Stimulated activated naive CD8-positive, alpha-beta T cell treated with anti-CD3 and anti-CD28 coated beads, Interleukin-15, amount 100 ng/mL, for 72 hours (primary cell): ENCODE results near the gene SDSL.

ENCODE experiments used
- ATAC-seq: fragments of 150-1000 bp; cut with Tn5 transposase; 2 replicates; pipeline ENCODE4 v1.10.0; 2021; ENCODE audit warnings: mild to moderate bottlenecking, moderate library complexity
- DNase-seq, 2 donors: peaks; one replicate each; pipeline ENCODE4 v3.0.0; 2021 to 2022
- H3K27ac Mint-ChIP-seq, 2 donors: one replicate each; pipeline ENCODE4 v1.8.0; 2022; ENCODE audit warnings: mild to moderate bottlenecking in 2 of 2, mixed read lengths in 2 of 2, moderate library complexity in 2 of 2
- H3K27me3 Mint-ChIP-seq: one replicate; pipeline ENCODE4 v1.8.0; 2022; ENCODE audit warnings: mixed read lengths
- H3K4me1 Mint-ChIP-seq: one replicate; pipeline ENCODE4 v1.8.0; 2022; ENCODE audit warnings: mild to moderate bottlenecking, mixed read lengths
- H3K4me3 Mint-ChIP-seq, 2 donors: one replicate each; pipeline ENCODE4 v1.8.0; 2022; ENCODE audit warnings: mild to moderate bottlenecking in 2 of 2, mixed read lengths in 2 of 2, moderate library complexity in 1 of 2
- H3K9me3 Mint-ChIP-seq, 2 donors: one replicate each; pipeline ENCODE4 v1.8.0; 2022; ENCODE audit warnings: mixed read lengths in 2 of 2

SDSL gene, protein sequence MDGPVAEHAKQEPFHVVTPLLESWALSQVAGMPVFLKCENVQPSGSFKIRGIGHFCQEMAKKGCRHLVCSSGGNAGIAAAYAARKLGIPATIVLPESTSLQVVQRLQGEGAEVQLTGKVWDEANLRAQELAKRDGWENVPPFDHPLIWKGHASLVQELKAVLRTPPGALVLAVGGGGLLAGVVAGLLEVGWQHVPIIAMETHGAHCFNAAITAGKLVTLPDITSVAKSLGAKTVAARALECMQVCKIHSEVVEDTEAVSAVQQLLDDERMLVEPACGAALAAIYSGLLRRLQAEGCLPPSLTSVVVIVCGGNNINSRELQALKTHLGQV

DNA sequence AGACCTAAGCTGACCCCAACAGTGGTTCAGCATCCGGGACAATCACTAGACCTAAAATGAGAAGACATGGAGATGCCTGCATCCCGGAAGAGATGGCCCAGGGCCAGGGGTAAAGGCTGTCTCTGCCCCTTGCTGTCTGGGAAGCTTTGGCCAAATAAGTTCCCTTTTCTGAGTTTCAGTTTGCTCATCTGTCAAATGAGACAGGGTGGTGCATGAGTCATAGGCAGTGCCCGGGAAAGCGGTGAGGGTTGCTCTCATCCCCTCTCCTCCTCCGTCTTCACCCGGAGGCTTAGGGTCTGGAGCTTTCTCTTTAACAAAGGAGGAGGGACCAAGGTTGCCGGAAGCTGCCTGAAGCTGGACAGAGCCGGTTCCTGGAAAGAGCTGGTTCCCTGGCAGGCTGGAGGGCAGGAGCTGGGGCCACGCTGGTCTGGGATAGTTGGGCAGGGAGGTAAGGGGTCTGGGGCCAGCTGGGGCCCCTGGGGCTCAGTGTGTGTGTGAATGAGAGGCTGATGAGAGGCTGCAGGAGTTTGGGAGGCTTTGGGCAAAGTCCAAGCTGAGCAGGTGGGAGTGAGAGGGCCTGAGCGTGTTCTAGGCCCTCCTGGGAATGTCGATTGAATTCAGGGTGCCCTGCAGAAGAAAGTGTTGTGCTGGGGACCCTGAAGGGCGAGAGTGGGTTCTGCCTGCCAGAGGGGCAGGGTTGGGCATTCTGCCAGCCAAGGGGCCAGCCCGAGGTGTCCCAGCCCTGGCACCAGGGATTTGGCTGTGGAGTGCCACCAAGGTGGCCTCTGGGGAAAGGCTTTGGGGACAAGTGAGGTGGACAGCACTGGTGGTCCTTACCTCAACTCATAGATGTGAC is at the start of gene SDSL:
TSS of gene SDSL (plus strand) at position 351 of the 856 bp plus-strand sequence. CDS start 5,603 bp downstream, outside the sequence.
- H3K27ac Mint-ChIP-seq: peak within 1 kb of the TSS; percentile 90 to 98
- peak; percentile 96 for ATAC-seq
- peaks cover 17% of the 10 kb centered on the region for H3K4me1 Mint-ChIP-seq
- H3K27me3 Mint-ChIP-seq: peaks cover 18% of the 10 kb centered on the region
- DNase-seq: peak; percentile 26 to 74
- peak within 1 kb of the TSS; percentile 79 to 97 for H3K4me3 Mint-ChIP-seq
- no peaks in the 10 kb centered on the region for H3K9me3 Mint-ChIP-seq

DNA sequence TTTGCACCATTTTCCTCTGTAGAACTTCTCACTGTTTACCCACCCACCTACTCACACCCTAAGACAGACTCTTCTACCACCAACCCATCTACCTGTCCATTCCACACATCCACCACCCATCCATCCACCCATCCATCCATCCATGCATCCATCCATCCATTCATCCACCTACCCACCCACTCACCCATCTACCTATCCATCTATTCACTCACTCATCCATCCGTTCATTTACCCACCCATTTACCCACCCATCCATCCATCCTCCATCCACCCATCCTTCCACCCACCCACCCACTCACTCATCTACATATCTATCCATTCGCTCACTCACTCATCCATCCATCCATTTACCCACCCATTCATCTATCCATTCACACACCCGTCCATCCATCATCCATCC is 48.7 kb upstream of the SDSL start:
- Mint-ChIP-seq H3K27ac (no peak overlapping the region), H3K4me1 (no peaks in the 10 kb centered on the region), H3K9me3 (no peaks in the 10 kb centered on the region), H3K4me3 (no peak overlapping the region), H3K27me3 (no peaks in the 10 kb centered on the region)
- ATAC-seq: no peak
- no peak for DNase-seq

DNA sequence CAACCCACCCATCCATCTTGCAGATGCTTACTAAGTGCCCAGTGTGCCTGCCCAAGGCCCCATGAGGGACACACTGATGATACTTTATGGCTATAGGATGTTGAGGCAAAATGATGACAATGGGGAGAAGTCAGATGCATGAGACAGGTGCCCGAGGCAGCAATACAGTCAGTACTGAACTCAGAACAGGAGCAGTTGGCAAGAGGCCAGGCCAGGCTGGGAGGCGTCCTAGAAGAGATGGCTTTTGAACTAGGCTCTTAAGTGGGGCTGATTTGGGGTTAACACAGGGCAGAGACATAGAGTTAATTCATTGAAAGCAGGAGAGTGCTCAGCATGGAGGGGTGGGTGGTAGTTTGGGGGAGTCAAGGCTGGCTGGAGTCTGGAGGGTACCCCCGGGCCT is 48.2 kb upstream of the SDSL start:
- peak overlapping the region in 1 of 2 donors; percentile 72 for H3K27ac Mint-ChIP-seq

DNA sequence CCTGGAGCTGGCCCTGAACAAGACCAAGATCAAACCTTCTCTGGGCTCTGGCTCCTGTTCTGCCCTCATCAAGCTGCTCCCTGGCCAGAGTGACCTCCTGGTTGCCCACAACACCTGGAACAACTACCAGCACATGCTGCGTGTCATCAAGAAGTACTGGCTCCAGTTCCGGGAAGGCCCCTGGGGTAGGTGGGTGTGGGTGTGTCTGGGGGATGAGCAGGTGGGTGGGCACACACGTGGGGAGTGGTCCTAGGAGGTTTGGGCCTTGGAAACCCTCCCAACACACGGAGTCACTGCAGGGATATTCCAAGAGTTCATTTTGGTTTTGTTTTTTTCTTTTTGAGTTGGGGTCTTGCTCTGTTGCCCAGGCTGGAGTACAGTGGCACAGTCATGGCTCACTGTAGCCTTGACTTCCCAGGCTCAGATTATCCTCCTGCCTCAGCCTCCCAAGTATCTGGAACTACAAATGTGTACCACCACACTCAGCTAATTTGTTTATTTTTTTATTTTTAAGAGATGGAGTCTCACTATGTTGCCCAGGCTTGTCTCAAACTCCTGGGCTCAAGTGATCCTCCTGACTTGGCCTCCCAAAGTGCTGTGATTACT is 47.3 kb upstream of the SDSL start:
- DNase-seq (no peak), ATAC-seq (no peak)
- Mint-ChIP-seq H3K27ac (no peak overlapping the region), H3K9me3 (no peaks in the 10 kb centered on the region), H3K4me3 (no peak overlapping the region), H3K27me3 (no peaks in the 10 kb centered on the region), H3K4me1 (no peaks in the 10 kb centered on the region)

More for the DNA sequence above, 48.2 kb upstream of the SDSL start:
- ATAC-seq: no peak
- Mint-ChIP-seq H3K27me3 (no peaks in the 10 kb centered on the region), H3K4me3 (no peak overlapping the region), H3K4me1 (no peaks in the 10 kb centered on the region), H3K9me3 (no peaks in the 10 kb centered on the region)
- DNase-seq: no peak

DNA sequence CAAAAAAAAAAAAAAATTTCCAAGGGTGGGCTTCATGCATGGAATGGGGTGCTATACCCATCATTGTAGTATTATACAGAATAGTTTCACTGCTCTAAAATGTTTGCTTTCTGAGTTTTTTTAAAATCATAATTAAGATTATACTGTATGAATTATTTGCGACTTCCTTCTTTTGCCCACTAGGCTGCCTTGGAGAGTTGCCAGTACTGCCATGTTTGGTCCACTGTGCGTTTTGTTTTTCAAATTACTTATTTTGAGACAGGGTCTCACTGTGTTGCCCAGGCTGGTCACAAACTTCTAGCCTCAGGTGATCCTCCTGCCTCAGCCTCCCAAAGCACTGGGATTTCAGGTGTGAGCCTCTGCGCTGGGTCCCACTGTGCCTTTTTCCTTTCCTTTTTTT is 43.9 kb upstream of the SDSL start:
- H3K4me1 Mint-ChIP-seq: no peaks in the 10 kb centered on the region
- no peak for DNase-seq
- no peak overlapping the region for H3K4me3 Mint-ChIP-seq
- no peaks in the 10 kb centered on the region for H3K27me3 Mint-ChIP-seq
- no peak for ATAC-seq
- H3K9me3 Mint-ChIP-seq: no peaks in the 10 kb centered on the region
- no peak overlapping the region for H3K27ac Mint-ChIP-seq

DNA sequence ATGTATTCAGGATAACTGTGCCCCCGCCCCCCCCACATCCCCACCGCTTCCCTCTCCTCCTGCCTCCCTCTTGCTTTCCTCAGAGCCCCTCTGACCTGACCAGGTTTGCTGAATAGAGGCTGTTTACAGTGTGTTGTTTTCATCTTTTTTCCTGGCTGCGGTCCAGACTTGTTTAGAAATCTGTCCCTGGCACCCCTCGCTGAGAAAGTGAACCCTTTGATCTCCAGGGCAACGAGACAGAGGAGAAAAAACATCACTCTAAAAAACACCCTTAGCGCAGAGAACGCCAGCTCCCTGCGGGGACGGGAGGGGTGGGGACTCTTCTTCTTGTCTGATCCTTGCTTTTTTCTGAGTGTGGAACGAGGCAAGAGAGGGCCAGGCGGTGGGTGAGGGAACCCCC is 41.0 kb upstream of the SDSL start:
- Mint-ChIP-seq H3K27me3 (no peaks in the 10 kb centered on the region), H3K27ac (no peak overlapping the region), H3K9me3 (no peaks in the 10 kb centered on the region), H3K4me1 (no peaks in the 10 kb centered on the region), H3K4me3 (no peak overlapping the region)
- no peak for DNase-seq
- ATAC-seq: no peak

DNA sequence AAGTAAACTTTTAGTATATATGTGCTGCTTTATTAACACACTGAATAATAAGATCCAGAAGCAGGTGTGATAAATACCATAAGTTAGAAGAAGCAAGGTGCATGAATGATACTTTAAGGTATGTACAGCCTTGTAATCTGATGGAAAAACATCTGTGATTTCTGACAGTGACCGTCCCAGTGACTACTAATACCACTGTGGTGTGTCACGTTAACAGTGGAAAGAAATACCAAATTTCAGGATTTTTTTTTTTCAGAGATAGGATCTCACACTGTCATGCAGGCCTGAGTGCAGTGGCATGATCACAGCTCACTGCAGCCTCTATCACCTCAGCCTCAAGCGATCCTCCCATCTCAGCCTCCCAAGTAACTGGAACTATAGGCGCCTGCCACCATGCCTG is 40.0 kb upstream of the SDSL start:
- H3K27me3 Mint-ChIP-seq: no peaks in the 10 kb centered on the region
- DNase-seq (no peak), ATAC-seq (no peak)
- no peaks in the 10 kb centered on the region for H3K4me1 Mint-ChIP-seq
- no peak overlapping the region for H3K4me3 Mint-ChIP-seq
- H3K9me3 Mint-ChIP-seq: no peaks in the 10 kb centered on the region
- no peak overlapping the region for H3K27ac Mint-ChIP-seq

DNA sequence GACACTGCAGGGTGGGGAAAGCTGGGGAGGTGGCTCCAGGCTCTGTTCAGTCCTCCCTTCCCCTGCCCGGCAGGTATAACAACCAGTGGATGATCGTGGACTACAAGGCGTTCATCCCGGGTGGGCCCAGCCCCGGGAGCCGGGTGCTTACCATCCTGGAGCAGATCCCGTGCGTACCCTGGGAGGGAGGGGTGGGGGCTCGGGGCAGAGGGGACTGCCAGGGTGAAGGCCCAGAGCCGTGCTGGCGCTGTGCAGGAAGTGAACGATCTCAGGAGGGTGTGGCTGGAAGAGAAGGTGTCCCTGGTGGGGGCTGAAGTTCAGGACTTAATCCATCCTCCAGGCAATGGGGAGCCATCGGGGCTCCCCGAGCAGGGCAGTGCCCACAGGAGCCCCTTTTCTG is 37.4 kb upstream of the SDSL start:
- H3K4me1 Mint-ChIP-seq: no peaks in the 10 kb centered on the region
- no peaks in the 10 kb centered on the region for H3K9me3 Mint-ChIP-seq
- no peak for DNase-seq
- no peaks in the 10 kb centered on the region for H3K27me3 Mint-ChIP-seq
- H3K4me3 Mint-ChIP-seq: no peak overlapping the region
- ATAC-seq: peak; percentile 42
- H3K27ac Mint-ChIP-seq: peak overlapping the region in 1 of 2 donors; percentile 30

DNA sequence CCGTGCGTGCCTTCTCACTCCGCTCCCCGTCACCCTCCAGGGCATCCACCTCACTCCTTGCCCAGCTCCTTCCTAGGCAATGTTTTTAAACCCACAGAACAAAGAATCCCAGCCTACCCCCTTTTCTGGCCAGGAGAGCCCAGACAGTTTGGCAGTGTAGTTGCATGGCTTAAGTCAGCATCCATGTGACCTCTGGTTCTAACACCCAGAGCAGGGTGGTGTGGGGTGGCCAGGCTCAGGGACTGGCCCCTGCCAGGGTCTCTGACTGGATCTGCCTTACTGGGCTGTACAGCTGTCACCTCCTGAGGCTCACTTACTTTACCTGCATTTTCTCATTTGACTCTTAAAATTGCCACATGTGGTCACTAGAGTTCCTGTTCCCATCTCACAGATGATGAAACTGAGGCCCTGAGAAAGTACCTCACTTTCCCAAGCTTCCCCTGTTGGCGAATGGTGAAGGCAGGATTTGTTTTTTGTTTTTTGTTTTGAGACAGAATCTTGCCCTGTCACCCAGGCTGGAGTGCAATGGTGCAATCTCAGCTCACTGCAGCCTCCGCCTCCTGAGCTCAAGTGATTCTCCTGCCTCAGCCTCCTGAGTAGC is 36.8 kb upstream of the SDSL start:
- Mint-ChIP-seq H3K9me3 (no peaks in the 10 kb centered on the region), H3K4me3 (no peak overlapping the region), H3K27ac (peak overlapping the region in 1 of 2 donors; percentile 30), H3K27me3 (no peaks in the 10 kb centered on the region), H3K4me1 (no peaks in the 10 kb centered on the region)
- DNase-seq: no peak
- no peak for ATAC-seq

DNA sequence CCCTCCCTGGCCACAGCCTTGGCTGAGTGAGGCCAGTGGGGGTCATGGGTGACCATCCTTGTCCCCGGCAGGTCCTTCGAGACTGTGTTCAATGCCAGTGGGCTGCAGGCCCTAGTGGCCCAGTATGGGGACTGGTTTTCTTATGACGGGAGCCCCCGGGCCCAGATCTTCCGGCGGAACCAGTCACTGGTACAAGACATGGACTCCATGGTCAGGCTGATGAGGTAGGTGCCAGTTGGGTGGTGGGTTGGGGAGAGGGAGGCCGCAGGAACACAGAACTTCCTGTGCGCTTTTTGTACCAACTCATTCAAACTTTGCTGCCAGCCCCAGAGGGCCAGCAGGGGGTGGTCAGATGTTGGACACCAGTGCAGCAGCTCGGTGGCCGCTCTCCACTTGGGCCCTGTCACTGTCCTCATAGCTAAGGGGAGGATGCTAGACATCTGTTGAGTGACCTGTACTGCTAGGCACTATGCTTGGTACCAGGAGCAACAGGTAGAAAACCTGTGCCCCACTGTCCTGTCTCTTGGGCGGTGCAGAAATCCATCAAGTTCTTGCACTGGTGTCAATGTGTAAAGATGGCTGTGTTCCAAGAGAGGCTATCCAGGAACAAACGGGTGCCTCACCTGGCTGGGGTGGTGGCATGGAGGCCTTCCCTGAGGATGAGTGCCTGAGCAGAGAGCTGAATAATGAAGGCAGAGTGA is 35.2 kb upstream of the SDSL start:
- Mint-ChIP-seq H3K27ac (peak overlapping the region in 1 of 2 donors; percentile 62), H3K4me3 (no peak overlapping the region), H3K9me3 (no peaks in the 10 kb centered on the region), H3K4me1 (no peaks in the 10 kb centered on the region), H3K27me3 (no peaks in the 10 kb centered on the region)
- DNase-seq (no peak), ATAC-seq (no peak)

DNA sequence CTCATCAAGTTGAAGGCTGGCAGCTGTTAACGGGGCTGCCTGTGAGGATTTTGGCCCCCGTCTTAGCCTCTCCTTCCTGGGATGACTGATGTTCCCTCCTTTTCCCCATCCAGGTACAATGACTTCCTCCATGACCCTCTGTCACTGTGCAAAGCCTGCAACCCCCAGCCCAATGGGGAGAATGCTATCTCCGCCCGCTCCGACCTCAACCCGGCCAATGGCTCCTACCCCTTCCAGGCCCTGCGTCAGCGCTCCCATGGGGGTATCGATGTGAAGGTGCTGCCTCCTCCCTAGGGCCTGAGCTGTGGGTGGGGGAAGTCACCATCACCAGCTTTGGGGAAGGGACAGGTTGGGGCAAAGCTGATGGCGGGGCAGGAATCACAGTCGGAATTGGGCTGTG is 34.5 kb upstream of the SDSL start:
- Mint-ChIP-seq H3K4me1 (no peaks in the 10 kb centered on the region), H3K27me3 (no peaks in the 10 kb centered on the region), H3K9me3 (no peaks in the 10 kb centered on the region), H3K27ac (no peak overlapping the region), H3K4me3 (no peak overlapping the region)
- ATAC-seq: no peak
- DNase-seq: no peak

DNA sequence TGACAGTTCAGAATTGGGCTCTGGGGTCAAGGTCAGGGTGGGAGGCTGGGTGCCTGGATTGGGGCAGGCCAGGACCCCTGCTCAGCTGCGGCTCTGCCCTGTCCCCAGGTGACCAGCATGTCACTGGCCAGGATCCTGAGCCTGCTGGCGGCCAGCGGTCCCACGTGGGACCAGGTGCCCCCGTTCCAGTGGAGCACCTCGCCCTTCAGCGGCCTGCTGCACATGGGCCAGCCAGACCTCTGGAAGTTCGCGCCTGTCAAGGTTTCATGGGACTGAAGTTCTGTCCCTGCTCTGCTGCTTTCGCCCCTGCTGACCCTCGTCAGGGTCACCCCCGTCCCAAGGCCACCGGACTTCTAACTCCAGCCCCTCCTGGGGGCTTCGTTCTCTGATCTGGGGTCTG is 33.8 kb upstream of the SDSL start:
- peak; percentile 24 for ATAC-seq
- H3K9me3 Mint-ChIP-seq: no peaks in the 10 kb centered on the region
- H3K27me3 Mint-ChIP-seq: no peaks in the 10 kb centered on the region
- H3K27ac Mint-ChIP-seq: no peak overlapping the region
- no peaks in the 10 kb centered on the region for H3K4me1 Mint-ChIP-seq
- no peak for DNase-seq
- no peak overlapping the region for H3K4me3 Mint-ChIP-seq

DNA sequence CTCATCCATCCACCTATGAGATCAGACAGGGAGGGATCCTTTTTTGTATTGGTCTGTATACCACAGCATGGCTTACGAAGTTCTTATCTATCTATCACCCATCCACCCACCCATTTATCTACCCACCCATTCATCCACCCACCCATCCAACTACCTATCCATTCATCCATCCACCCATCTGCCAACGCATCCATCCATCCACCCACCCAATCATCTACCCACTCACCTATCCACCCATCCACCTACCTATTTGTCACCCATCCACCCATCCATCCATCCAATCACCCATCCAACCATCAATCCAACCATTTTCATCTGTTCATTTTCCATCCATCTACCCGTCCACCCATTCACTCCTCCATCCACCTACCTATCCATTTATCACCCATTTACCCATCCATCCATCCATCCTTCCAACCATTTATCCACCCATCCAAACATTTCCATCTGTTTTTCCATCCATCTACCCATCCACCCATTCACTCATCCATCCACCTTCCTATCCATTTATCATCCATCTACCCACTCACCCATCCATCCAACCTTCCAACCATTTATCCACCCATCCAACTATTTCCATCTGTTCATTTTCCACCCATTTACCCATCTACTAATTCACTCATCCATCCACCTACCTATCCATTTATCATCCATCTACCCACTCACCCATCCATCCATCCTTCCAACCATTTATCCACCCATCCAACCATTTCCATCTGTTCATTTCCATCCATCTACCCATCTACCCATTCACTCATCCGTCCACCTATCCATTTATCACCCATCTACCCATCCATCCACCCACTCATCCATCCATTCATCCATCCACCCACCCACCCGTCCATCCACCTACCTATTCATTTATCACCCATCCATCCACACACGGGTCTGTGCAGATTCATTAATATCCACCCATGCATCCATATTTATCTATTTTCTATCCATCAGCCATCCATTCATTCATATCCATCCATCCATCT is 31.8 kb upstream of the SDSL start:
- Mint-ChIP-seq H3K9me3 (no peaks in the 10 kb centered on the region), H3K4me1 (no peaks in the 10 kb centered on the region), H3K27ac (no peak overlapping the region), H3K27me3 (no peaks in the 10 kb centered on the region), H3K4me3 (no peak overlapping the region)
- DNase-seq (no peak), ATAC-seq (no peak)

DNA sequence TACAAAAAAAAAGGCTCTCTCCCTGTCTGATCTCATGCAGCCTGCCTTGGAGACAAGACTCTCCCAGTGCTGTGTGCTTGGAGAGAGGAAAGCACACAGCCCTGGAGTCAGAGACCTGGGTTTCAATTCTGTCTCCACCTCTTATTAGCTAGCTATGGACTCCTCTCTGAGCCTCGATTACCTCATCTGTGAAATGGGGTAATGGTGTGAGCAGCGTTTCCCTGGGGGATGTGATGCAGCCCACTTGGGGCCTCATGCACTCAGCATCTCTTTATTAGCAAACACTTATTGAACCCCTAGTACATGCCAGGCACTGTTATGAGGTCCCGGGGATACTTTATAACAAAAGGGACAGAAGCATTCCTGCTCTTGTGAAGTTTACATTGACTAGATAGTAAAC is 31.0 kb upstream of the SDSL start:
- no peak for DNase-seq
- Mint-ChIP-seq H3K4me1 (no peaks in the 10 kb centered on the region), H3K27ac (no peak overlapping the region), H3K4me3 (no peak overlapping the region), H3K9me3 (no peaks in the 10 kb centered on the region), H3K27me3 (no peaks in the 10 kb centered on the region)
- ATAC-seq: no peak
